NB4 (cell line): Measurements from ENCODE around the gene AFF1.

Experiments
- DNase-seq: peaks from one replicate; pipeline ENCODE4 v3.0.0; 2010; ENCODE audit warnings: low read depth
- H3K4me3 ChIP-seq: one replicate; pipeline ENCODE4 v1.5.1; 2011; ENCODE audit warnings: mild to moderate bottlenecking, low read depth, low read length, moderate library complexity
- CTCF ChIP-seq: IDR thresholded peaks from one replicate; pipeline ENCODE4 v1.5.1; 2012; ENCODE audit warnings: low read depth, low read length
- MAX ChIP-seq: IDR thresholded peaks from 2 replicates; pipeline ENCODE4 v1.6.1; 2011; ENCODE audit warnings: low read depth, low read length
- MYC ChIP-seq: IDR thresholded peaks from 2 replicates; pipeline ENCODE4 v1.6.1; 2011; ENCODE audit warnings: low read depth, low read length
- POLR2A ChIP-seq: IDR thresholded peaks from 2 replicates; pipeline ENCODE4 v1.6.1; 2011; ENCODE audit warnings: mild to moderate bottlenecking; ENCODE audit not compliant: insufficient read length; ENCODE audit errors: extremely low read depth

The AFF1 gene

GRCh38 chr4:87047281-87047798 lies 112.5 kb downstream of the AFF1 start:
- TF ChIP-seq MYC (no peak), MAX (no peak), CTCF (no peak), POLR2A (no peak)
- no peak overlapping the region for H3K4me3 ChIP-seq
- no peak for DNase-seq

- no peak for TF ChIP-seq MYC
- TF ChIP-seq POLR2A: no peak
- no peak for TF ChIP-seq MAX
- DNase-seq: no peak
- H3K4me3 ChIP-seq: no peak overlapping the region
These were observed 114.7 kb downstream of the AFF1 start for GRCh38 chr4:87049508-87049907.

- DNase-seq: no peak
- no peak for TF ChIP-seq POLR2A
- no peak for TF ChIP-seq MYC
- no peak for TF ChIP-seq MAX
- no peak overlapping the region for H3K4me3 ChIP-seq
These were observed 115.8 kb downstream of the AFF1 start for GRCh38 chr4:87050596-87050995.

GRCh38 chr4:87051121-87051713 lies 116.4 kb downstream of the AFF1 start:
- no peak for TF ChIP-seq MYC
- no peak for TF ChIP-seq POLR2A
- no peak for TF ChIP-seq MAX
- no peak for TF ChIP-seq CTCF
- no peak for DNase-seq
- H3K4me3 ChIP-seq: no peak overlapping the region

- H3K4me3 ChIP-seq: no peak overlapping the region
- DNase-seq: no peak
- TF ChIP-seq POLR2A (no peak), MAX (no peak), CTCF (no peak), MYC (no peak)
These were observed 117.8 kb downstream of the AFF1 start for GRCh38 chr4:87052615-87053014.

- TF ChIP-seq MAX: no peak
- TF ChIP-seq POLR2A: no peak
- no peak for TF ChIP-seq CTCF
- TF ChIP-seq MYC: no peak
- DNase-seq: no peak
- H3K4me3 ChIP-seq: no peak overlapping the region
These were observed 118.4 kb downstream of the AFF1 start for GRCh38 chr4:87053176-87053658.
